K562 (cell line): ENCODE results near the gene TOM1L1. TPM values are rescaled to one million over a fixed set of nuclear protein-coding genes. Genes with fewer than 3 reads are reported as not detected.

Experiments
- CEBPG ChIP-seq, 3 experiments: fragments of 200-800 bp in 1 of 3; sonication (Bioruptor generic) in 1 of 3; sonication (generic) in 1 of 3; formaldehyde crosslinking in 1 of 3; IDR thresholded peaks in 2 of 3; conservative IDR thresholded peaks in 1 of 3; 2 replicates each; pipeline versions ENCODE4 v1.6.1 to v1.8.0; 2016 to 2022; ENCODE audit warnings: missing compliant biosample characterization in 2 of 3, missing genetic modification characterization in 2 of 3, mild to moderate bottlenecking in 1 of 3, missing genetic modification reagents in 1 of 3
- EWSR1 ChIP-seq: fragments of 450-650 bp; IDR thresholded peaks from 2 replicates; pipeline ENCODE4 v1.6.1; 2018; ENCODE audit warnings: borderline replicate concordance, mild to moderate bottlenecking, low read depth, moderate library complexity; ENCODE audit not compliant: partially characterized antibody
- GTF2E2 ChIP-seq: fragments of 200-800 bp; sonication (Bioruptor generic); IDR thresholded peaks from 2 replicates; pipeline ENCODE4 v1.6.1; 2016; ENCODE audit warnings: missing genetic modification characterization, missing compliant biosample characterization
- HDGF ChIP-seq: fragments of 450-650 bp; IDR thresholded peaks from 2 replicates; pipeline ENCODE4 v1.6.1; 2016
- MAFK ChIP-seq: IDR thresholded peaks from 2 replicates; pipeline ENCODE4 v1.6.1; 2011; ENCODE audit warnings: low read length, improper control_type of control experiment
- NCOA1 ChIP-seq: fragments of 450-650 bp; IDR thresholded peaks from 2 replicates; pipeline ENCODE4 v1.6.1; 2016; ENCODE audit warnings: low read depth
- POU5F1 ChIP-seq: fragments of 150-350 bp; IDR thresholded peaks from 2 replicates; pipeline ENCODE4 v1.6.1; 2014; ENCODE audit warnings: borderline replicate concordance, low read length, low read depth, mild to moderate bottlenecking; ENCODE audit not compliant: partially characterized antibody
- SOX6 ChIP-seq: fragments of 450-650 bp; IDR thresholded peaks from 2 replicates; pipeline ENCODE4 v1.6.1; 2014; ENCODE audit warnings: mild to moderate bottlenecking
- ZFX ChIP-seq: sonication (generic); formaldehyde crosslinking; IDR thresholded peaks from 2 replicates; pipeline ENCODE4 v1.8.0; 2022; ENCODE audit warnings: mild to moderate bottlenecking, missing genetic modification reagents, moderate library complexity
- ZNF318 ChIP-seq, 2 experiments: fragments of 450-650 bp; IDR thresholded peaks; 2 replicates each; pipeline ENCODE4 v1.6.1; 2016; ENCODE audit warnings: mild to moderate bottlenecking in 2 of 2, borderline replicate concordance in 1 of 2, low read depth in 1 of 2, moderate library complexity in 1 of 2
- polyA plus RNA-seq, 8 experiments: library from polyadenylated mRNA; depleted of rRNA in 4 of 8; stranded (reverse) in 5 of 8; unstranded in 3 of 8; fragments of >200 nt; fragmentation: Nextera tagmentation in 2 of 8; fragmentation: Illumina TruSeq in 1 of 8; extraction: Ambion mirVana in 2 of 8; extraction: Trizol in 1 of 8; gene quantifications; 2 replicates each; pipeline versions ENCODE4 v1.2.1 to v1.2.3, GENCODE V29; 2011 to 2014; ENCODE audit warnings: inconsistent platforms in 1 of 8, missing spikeins in 1 of 8
- total RNA-seq, 7 experiments: library from RNA; depleted of rRNA in 6 of 7; stranded (reverse); fragments of >200 nt in 6 of 7; fragmentation: Illumina TruSeq in 2 of 7; extraction: Trizol in 2 of 7; gene quantifications; 2 replicates each; pipeline versions ENCODE4 v1.2.1 to v1.2.3, GENCODE V29; 2011 to 2021; ENCODE audit warnings: low replicate concordance in 1 of 7
- TF ChIP-seq, protein P1 (sequence below): fragments of 250-450 bp; sonication (Bioruptor Pico); IDR thresholded peaks from 2 replicates; pipeline ENCODE4 v1.4.0; 2020; ENCODE audit warnings: mild to moderate bottlenecking, moderate library complexity
- TF ChIP-seq, protein P2 (sequence below): sonication (generic); formaldehyde crosslinking; IDR thresholded peaks from 2 replicates; pipeline ENCODE4 v1.8.1; 2023; ENCODE audit warnings: mild to moderate bottlenecking, missing genetic modification reagents

Gene TOM1L1
- total and polyA plus RNA-seq, 9 of the 15 experiments (the other 6 are each of a cell fraction or from before 2014, with no cell fraction given): 21.3 to 74.3 (median 31.0) TPM

- TF ChIP-seq, protein P1, sequence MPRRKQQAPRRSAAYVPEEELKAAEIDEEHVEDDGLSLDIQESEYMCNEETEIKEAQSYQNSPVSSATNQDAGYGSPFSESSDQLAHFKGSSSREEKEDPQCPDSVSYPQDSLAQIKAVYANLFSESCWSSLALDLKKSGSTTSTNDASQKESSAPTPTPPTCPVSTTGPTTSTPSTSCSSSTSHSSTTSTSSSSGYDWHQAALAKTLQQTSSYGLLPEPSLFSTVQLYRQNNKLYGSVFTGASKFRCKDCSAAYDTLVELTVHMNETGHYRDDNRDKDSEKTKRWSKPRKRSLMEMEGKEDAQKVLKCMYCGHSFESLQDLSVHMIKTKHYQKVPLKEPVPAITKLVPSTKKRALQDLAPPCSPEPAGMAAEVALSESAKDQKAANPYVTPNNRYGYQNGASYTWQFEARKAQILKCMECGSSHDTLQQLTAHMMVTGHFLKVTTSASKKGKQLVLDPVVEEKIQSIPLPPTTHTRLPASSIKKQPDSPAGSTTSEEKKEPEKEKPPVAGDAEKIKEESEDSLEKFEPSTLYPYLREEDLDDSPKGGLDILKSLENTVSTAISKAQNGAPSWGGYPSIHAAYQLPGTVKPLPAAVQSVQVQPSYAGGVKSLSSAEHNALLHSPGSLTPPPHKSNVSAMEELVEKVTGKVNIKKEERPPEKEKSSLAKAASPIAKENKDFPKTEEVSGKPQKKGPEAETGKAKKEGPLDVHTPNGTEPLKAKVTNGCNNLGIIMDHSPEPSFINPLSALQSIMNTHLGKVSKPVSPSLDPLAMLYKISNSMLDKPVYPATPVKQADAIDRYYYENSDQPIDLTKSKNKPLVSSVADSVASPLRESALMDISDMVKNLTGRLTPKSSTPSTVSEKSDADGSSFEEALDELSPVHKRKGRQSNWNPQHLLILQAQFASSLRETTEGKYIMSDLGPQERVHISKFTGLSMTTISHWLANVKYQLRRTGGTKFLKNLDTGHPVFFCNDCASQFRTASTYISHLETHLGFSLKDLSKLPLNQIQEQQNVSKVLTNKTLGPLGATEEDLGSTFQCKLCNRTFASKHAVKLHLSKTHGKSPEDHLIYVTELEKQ: no peak
- TF ChIP-seq ZNF318 (IDR thresholded peaks at IDR 0.05; ENCODE audit: borderline replicate concordance in 1 of 2, low read depth in 1 of 2) (0 out of 4 replicates have a peak, but pooled peaks of 1 of the 2 experiments have one; percentile 28), GTF2E2 (tag) (no peak), SOX6 (peak; percentile 96), ZFX (CRISPR knock-in tag) (no peak), EWSR1 (no peak), NCOA1 (peak; percentile 87; the same call in 1 of the 2 replicates), POU5F1 (no peak), MAFK (peak; percentile 72), CEBPG (CRISPR knock-in tag; IDR thresholded peaks at IDR 0.05) (no peak), CEBPG (tag; conservative IDR thresholded peaks at IDR 0.05 in 1 of 2, IDR thresholded peaks at IDR 0.05 in 1 of 2) (no peak), HDGF (no peak)
- TF ChIP-seq, protein P2, sequence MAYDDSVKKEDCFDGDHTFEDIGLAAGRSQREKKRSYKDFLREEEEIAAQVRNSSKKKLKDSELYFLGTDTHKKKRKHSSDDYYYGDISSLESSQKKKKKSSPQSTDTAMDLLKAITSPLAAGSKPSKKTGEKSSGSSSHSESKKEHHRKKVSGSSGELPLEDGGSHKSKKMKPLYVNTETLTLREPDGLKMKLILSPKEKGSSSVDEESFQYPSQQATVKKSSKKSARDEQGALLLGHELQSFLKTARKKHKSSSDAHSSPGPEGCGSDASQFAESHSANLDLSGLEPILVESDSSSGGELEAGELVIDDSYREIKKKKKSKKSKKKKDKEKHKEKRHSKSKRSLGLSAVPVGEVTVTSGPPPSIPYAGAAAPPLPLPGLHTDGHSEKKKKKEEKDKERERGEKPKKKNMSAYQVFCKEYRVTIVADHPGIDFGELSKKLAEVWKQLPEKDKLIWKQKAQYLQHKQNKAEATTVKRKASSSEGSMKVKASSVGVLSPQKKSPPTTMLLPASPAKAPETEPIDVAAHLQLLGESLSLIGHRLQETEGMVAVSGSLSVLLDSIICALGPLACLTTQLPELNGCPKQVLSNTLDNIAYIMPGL: no peak
These were observed 39.8 kb upstream of the TOM1L1 start (continued) for GRCh38 chr17:54860617-54861470.
